AG09319 (cell line): ENCODE measurements around the gene HIRA.

ENCODE experiments used
- DNase-seq: peaks from one replicate; pipeline ENCODE4 v3.0.0-alpha.2; 2010; ENCODE audit warnings: low read depth; ENCODE audit errors: extremely low read depth
- TF ChIP-seq, protein P1 (sequence below): IDR thresholded peaks from 2 replicates; pipeline ENCODE4 v1.5.1; 2011; ENCODE audit warnings: low read depth, mild to moderate bottlenecking, inconsistent platforms, low read length, moderate library complexity

The HIRA gene

DNA sequence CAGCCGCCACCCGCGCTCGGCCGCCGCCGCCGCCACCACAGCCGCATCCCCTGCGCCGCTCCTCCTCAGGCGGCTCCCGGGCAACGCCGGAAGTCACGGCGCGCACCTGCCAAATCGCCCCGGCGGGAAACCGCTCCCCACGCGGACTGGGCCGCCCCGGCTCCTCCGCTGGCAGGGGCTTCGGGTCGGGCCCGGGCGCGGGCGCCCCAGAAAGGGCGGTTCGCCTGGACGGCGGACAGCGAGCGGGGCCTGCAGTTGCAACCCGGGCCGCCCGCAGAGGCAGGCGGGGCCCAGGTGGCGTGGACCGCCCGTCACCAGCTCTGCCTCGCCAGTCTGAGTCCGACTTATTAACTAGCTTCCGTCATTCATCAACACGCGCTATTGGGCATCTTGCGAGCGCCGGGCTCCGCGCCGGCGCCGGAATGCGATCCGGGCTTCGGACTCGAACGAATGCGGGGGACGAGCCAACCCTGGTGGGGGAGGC, at the start of gene HIRA:
Gene HIRA (minus strand): TSS at position 85 of the 484 bp plus-strand sequence. CDS start 257 bp downstream, outside the sequence.
- no peak for DNase-seq
- TF ChIP-seq, protein P1, sequence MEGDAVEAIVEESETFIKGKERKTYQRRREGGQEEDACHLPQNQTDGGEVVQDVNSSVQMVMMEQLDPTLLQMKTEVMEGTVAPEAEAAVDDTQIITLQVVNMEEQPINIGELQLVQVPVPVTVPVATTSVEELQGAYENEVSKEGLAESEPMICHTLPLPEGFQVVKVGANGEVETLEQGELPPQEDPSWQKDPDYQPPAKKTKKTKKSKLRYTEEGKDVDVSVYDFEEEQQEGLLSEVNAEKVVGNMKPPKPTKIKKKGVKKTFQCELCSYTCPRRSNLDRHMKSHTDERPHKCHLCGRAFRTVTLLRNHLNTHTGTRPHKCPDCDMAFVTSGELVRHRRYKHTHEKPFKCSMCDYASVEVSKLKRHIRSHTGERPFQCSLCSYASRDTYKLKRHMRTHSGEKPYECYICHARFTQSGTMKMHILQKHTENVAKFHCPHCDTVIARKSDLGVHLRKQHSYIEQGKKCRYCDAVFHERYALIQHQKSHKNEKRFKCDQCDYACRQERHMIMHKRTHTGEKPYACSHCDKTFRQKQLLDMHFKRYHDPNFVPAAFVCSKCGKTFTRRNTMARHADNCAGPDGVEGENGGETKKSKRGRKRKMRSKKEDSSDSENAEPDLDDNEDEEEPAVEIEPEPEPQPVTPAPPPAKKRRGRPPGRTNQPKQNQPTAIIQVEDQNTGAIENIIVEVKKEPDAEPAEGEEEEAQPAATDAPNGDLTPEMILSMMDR, result no peak

- no peak for DNase-seq
- TF ChIP-seq, protein P1, result no peak
Measured at GRCh38 chr22:19480789-19481188, 49.3 kb upstream of the HIRA start.

- no peak for DNase-seq
- TF ChIP-seq, protein P1, result no peak
Measured at GRCh38 chr22:19480173-19480568, 48.6 kb upstream of the HIRA start.

- DNase-seq, result peak; percentile 95
- TF ChIP-seq, protein P1, result no peak
Measured at GRCh38 chr22:19479355-19480172, 48.0 kb upstream of the HIRA start, which contains the start of gene CDC45. Gene CDC45 (plus strand): TSS chr22:19479920. CDS start chr22:19479969, 49 bp downstream.

- DNase-seq, result peak; percentile 54
- TF ChIP-seq, protein P1, result no peak
Measured at GRCh38 chr22:19478901-19479354, 47.4 kb upstream of the HIRA start, which contains the start of gene UFD1. Gene UFD1 (minus strand): TSS chr22:19479193. CDS start chr22:19479085, 108 bp downstream.

DNA sequence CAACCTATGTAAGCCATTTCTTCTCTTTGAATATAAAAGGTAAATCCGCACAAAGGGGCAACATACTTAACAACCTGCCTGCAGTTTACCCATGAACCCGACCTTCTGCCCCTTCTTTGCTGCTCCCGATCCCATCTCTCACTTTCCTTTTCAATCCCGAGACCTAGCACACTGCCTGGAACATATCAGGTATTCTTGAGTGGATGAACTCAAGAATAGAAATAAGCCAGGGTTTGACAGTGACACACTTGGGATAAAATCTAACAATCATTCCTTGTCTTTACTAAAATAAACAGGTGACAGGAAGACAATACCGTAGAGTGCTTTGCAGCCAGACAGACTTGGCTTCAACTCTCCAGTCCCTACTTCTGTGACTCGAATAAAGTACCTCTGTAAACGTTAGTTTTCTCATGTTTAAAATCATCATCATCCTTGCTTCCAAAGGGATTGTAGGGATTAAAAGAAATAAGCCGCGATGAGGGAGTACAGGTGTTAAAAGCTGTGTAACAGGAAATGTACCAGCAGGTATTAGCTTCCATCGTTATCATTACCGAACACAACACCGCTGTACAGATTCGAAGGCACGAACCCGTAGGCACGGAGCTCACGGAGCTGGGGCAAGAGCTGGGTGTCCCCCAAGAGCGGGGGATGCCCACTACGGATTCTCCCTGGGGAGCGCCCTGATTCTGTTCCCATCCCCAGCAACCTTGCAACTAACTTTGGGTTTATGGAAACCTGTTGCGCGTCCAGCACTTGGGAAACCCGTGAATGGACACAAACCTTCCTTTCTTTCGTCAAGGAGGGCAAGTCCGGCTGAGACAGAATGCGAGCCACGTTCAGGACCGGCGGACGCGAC, 46.7 kb upstream of the HIRA start:
- TF ChIP-seq, protein P1, result no peak
- DNase-seq, result no peak
